ENCODE measurements around the gene INPP5A. TPM values are rescaled to one million over a fixed set of nuclear protein-coding genes. Genes with fewer than 3 reads are reported as not detected.

Gene INPP5A
- polyA plus RNA-seq, 2 donors: 9.2 to 12.7 TPM

- no peak overlapping the region for H3K4me3 ChIP-seq (ENCODE audit: low read depth in 1 of 2, low read length in 2 of 2)
- WGBS, 2 donors: 87 to 92% methylated on average over 22 of the region's 22 CpGs
- H3K36me3 ChIP-seq (ENCODE audit: control insufficient read depth in 2 of 2, insufficient read depth in 2 of 2, low read length in 1 of 2): peaks cover 0 to 17% of the 10 kb centered on the region in 2 donors
- H3K27me3 ChIP-seq (ENCODE audit: control insufficient read depth in 1 of 2, insufficient read depth in 2 of 2, low read length in 2 of 2): no peaks in the 10 kb centered on the region
- H3K27ac ChIP-seq (ENCODE audit: low read depth in 2 of 2, low read length in 1 of 2): no peak overlapping the region
- peaks cover 4 to 14% of the 10 kb centered on the region in 2 donors for H3K4me1 ChIP-seq (ENCODE audit: control insufficient read depth in 2 of 2, insufficient read depth in 2 of 2, low read length in 1 of 2)
- H3K9me3 ChIP-seq (ENCODE audit: control insufficient read depth in 2 of 2, insufficient read depth in 1 of 2, low read depth in 1 of 2, low read length in 1 of 2): peaks cover 0 to 8% of the 10 kb centered on the region in 2 donors
Observed at GRCh38 chr10:132615341-132616169, 78.0 kb downstream of the INPP5A start.

GRCh38 chr10:132616170-132616995, 78.8 kb downstream of the INPP5A start:
- Histone ChIP-seq H3K9me3 (ENCODE audit: control insufficient read depth in 2 of 2, insufficient read depth in 1 of 2, low read depth in 1 of 2, low read length in 1 of 2) (peaks cover 0 to 8% of the 10 kb centered on the region in 2 donors), H3K4me3 (ENCODE audit: low read depth in 1 of 2, low read length in 2 of 2) (no peak overlapping the region), H3K27me3 (ENCODE audit: control insufficient read depth in 1 of 2, insufficient read depth in 2 of 2, low read length in 2 of 2) (no peaks in the 10 kb centered on the region), H3K27ac (ENCODE audit: low read depth in 2 of 2, low read length in 1 of 2) (no peak overlapping the region), H3K36me3 (ENCODE audit: control insufficient read depth in 2 of 2, insufficient read depth in 2 of 2, low read length in 1 of 2) (peaks cover 0 to 17% of the 10 kb centered on the region in 2 donors), H3K4me1 (ENCODE audit: control insufficient read depth in 2 of 2, insufficient read depth in 2 of 2, low read length in 1 of 2) (peaks cover 4 to 13% of the 10 kb centered on the region in 2 donors)
- WGBS, 2 donors: 87 to 89% methylated on average over 30 of the region's 30 CpGs

- Histone ChIP-seq H3K27me3 (ENCODE audit: control insufficient read depth in 1 of 2, insufficient read depth in 2 of 2, low read length in 2 of 2) (no peaks in the 10 kb centered on the region), H3K36me3 (ENCODE audit: control insufficient read depth in 2 of 2, insufficient read depth in 2 of 2, low read length in 1 of 2) (peaks cover 0 to 17% of the 10 kb centered on the region in 2 donors), H3K27ac (ENCODE audit: low read depth in 2 of 2, low read length in 1 of 2) (no peak overlapping the region), H3K4me3 (ENCODE audit: low read depth in 1 of 2, low read length in 2 of 2) (no peak overlapping the region), H3K9me3 (ENCODE audit: control insufficient read depth in 2 of 2, insufficient read depth in 1 of 2, low read depth in 1 of 2, low read length in 1 of 2) (peaks cover 0 to 8% of the 10 kb centered on the region in 2 donors), H3K4me1 (ENCODE audit: control insufficient read depth in 2 of 2, insufficient read depth in 2 of 2, low read length in 1 of 2) (peaks cover 4 to 13% of the 10 kb centered on the region in 2 donors)
- 91 to 93% methylated on average over 20 of the region's 20 CpGs for WGBS, 2 donors
Observed at GRCh38 chr10:132616996-132617736, 79.6 kb downstream of the INPP5A start.

- Histone ChIP-seq H3K4me3 (ENCODE audit: low read depth in 1 of 2, low read length in 2 of 2) (no peak overlapping the region), H3K4me1 (ENCODE audit: control insufficient read depth in 2 of 2, insufficient read depth in 2 of 2, low read length in 1 of 2) (peaks cover under 1 to 13% of the 10 kb centered on the region in 2 donors), H3K27ac (ENCODE audit: low read depth in 2 of 2, low read length in 1 of 2) (no peak overlapping the region), H3K36me3 (ENCODE audit: control insufficient read depth in 2 of 2, insufficient read depth in 2 of 2, low read length in 1 of 2) (peaks cover 0 to 17% of the 10 kb centered on the region in 2 donors), H3K27me3 (ENCODE audit: control insufficient read depth in 1 of 2, insufficient read depth in 2 of 2, low read length in 2 of 2) (no peaks in the 10 kb centered on the region), H3K9me3 (ENCODE audit: control insufficient read depth in 2 of 2, insufficient read depth in 1 of 2, low read depth in 1 of 2, low read length in 1 of 2) (peaks cover 0 to 8% of the 10 kb centered on the region in 2 donors)
- 94 to 95% methylated on average over 2 of the region's 2 CpGs for WGBS, 2 donors
Observed at GRCh38 chr10:132617737-132618052, 80.1 kb downstream of the INPP5A start.

GRCh38 chr10:132618158-132618919, 80.8 kb downstream of the INPP5A start:
- H3K36me3 ChIP-seq (ENCODE audit: control insufficient read depth in 2 of 2, insufficient read depth in 2 of 2, low read length in 1 of 2): peaks cover 0 to 17% of the 10 kb centered on the region in 2 donors
- 78 to 86% methylated on average over 6 of the region's 6 CpGs for WGBS, 2 donors
- H3K27me3 ChIP-seq (ENCODE audit: control insufficient read depth in 1 of 2, insufficient read depth in 2 of 2, low read length in 2 of 2): no peaks in the 10 kb centered on the region
- H3K27ac ChIP-seq (ENCODE audit: low read depth in 2 of 2, low read length in 1 of 2): no peak overlapping the region
- no peak overlapping the region for H3K4me3 ChIP-seq (ENCODE audit: low read depth in 1 of 2, low read length in 2 of 2)
- peaks cover 0 to 13% of the 10 kb centered on the region in 2 donors for H3K4me1 ChIP-seq (ENCODE audit: control insufficient read depth in 2 of 2, insufficient read depth in 2 of 2, low read length in 1 of 2)
- H3K9me3 ChIP-seq (ENCODE audit: control insufficient read depth in 2 of 2, insufficient read depth in 1 of 2, low read depth in 1 of 2, low read length in 1 of 2): peaks cover 0 to 8% of the 10 kb centered on the region in 2 donors

GRCh38 chr10:132619927-132620326, 82.3 kb downstream of the INPP5A start:
- peaks cover 0 to 8% of the 10 kb centered on the region in 2 donors for H3K9me3 ChIP-seq (ENCODE audit: control insufficient read depth in 2 of 2, insufficient read depth in 1 of 2, low read depth in 1 of 2, low read length in 1 of 2)
- H3K27me3 ChIP-seq (ENCODE audit: control insufficient read depth in 1 of 2, insufficient read depth in 2 of 2, low read length in 2 of 2): no peaks in the 10 kb centered on the region
- peaks cover 2 to 16% of the 10 kb centered on the region in 2 donors for H3K4me1 ChIP-seq (ENCODE audit: control insufficient read depth in 2 of 2, insufficient read depth in 2 of 2, low read length in 1 of 2)
- H3K27ac ChIP-seq (ENCODE audit: low read depth in 2 of 2, low read length in 1 of 2): no peak overlapping the region
- H3K36me3 ChIP-seq (ENCODE audit: control insufficient read depth in 2 of 2, insufficient read depth in 2 of 2, low read length in 1 of 2): peaks cover 0 to 15% of the 10 kb centered on the region in 2 donors
- 91 to 100% methylated on average over 2 of the region's 2 CpGs for WGBS, 2 donors
- H3K4me3 ChIP-seq (ENCODE audit: low read depth in 1 of 2, low read length in 2 of 2): no peak overlapping the region

GRCh38 chr10:132624061-132624846, 86.7 kb downstream of the INPP5A start:
- Histone ChIP-seq H3K27me3 (ENCODE audit: control insufficient read depth in 1 of 2, insufficient read depth in 2 of 2, low read length in 2 of 2) (no peaks in the 10 kb centered on the region), H3K4me1 (ENCODE audit: control insufficient read depth in 2 of 2, insufficient read depth in 2 of 2, low read length in 1 of 2) (peaks cover 8 to 11% of the 10 kb centered on the region in 2 donors), H3K9me3 (ENCODE audit: control insufficient read depth in 2 of 2, insufficient read depth in 1 of 2, low read depth in 1 of 2, low read length in 1 of 2) (peaks cover 0 to 3% of the 10 kb centered on the region in 2 donors), H3K36me3 (ENCODE audit: control insufficient read depth in 2 of 2, insufficient read depth in 2 of 2, low read length in 1 of 2) (no peaks in the 10 kb centered on the region), H3K4me3 (ENCODE audit: low read depth in 1 of 2, low read length in 2 of 2) (no peak overlapping the region), H3K27ac (ENCODE audit: low read depth in 2 of 2, low read length in 1 of 2) (no peak overlapping the region)
- 84 to 90% methylated on average over 31 of the region's 31 CpGs for WGBS, 2 donors

GRCh38 chr10:132624847-132625471, 87.4 kb downstream of the INPP5A start:
- peak overlapping the region in 1 of 2 donors; percentile 33 for H3K27ac ChIP-seq (ENCODE audit: low read depth in 2 of 2, low read length in 1 of 2)
- peaks cover 0 to under 1% of the 10 kb centered on the region in 2 donors for H3K9me3 ChIP-seq (ENCODE audit: control insufficient read depth in 2 of 2, insufficient read depth in 1 of 2, low read depth in 1 of 2, low read length in 1 of 2)
- no peaks in the 10 kb centered on the region for H3K36me3 ChIP-seq (ENCODE audit: control insufficient read depth in 2 of 2, insufficient read depth in 2 of 2, low read length in 1 of 2)
- H3K4me3 ChIP-seq (ENCODE audit: low read depth in 1 of 2, low read length in 2 of 2): no peak overlapping the region
- no peaks in the 10 kb centered on the region for H3K27me3 ChIP-seq (ENCODE audit: control insufficient read depth in 1 of 2, insufficient read depth in 2 of 2, low read length in 2 of 2)
- H3K4me1 ChIP-seq (ENCODE audit: control insufficient read depth in 2 of 2, insufficient read depth in 2 of 2, low read length in 1 of 2): peaks cover 12 to 13% of the 10 kb centered on the region in 2 donors
- 67 to 76% methylated on average over 12 of the region's 12 CpGs for WGBS, 2 donors

Data from esophagus (tissue), 2 donors.